ENCODE data around the gene GGTA1.

DNA sequence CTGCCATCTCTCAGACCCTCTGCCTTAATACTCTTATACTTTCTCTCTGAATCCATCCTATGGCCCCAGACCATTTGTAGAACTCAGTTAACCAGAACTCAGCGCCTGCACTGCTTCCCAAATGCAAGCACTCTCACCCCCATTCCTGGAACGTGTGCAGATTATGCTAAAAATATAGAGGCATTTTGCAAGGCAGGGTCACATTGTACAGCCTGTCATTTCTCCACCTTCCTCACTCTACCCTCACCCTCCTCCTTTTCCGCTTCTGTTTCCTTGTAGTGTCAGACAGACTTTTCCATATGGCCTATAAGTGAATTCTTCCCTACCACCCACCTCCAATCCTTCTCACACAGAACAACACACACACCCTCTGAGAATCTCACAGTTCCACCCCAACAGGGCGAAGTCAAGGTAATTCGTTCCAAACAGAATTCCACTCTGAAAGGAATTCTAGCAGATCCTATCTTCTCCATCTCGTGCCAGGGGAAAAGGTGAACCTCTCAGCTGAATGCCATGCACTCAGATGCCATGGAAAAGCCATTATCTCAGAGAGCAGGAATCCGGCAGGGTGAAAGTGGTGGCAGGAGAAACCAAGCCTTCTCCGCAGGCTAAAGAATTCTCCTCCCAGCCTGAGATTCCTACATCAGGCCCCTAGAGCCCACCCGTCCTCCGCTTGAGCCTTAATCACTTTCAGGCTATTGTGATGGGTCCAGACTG, 25.3 kb downstream of the GGTA1 start:
- TF ChIP-seq, protein P1, sequence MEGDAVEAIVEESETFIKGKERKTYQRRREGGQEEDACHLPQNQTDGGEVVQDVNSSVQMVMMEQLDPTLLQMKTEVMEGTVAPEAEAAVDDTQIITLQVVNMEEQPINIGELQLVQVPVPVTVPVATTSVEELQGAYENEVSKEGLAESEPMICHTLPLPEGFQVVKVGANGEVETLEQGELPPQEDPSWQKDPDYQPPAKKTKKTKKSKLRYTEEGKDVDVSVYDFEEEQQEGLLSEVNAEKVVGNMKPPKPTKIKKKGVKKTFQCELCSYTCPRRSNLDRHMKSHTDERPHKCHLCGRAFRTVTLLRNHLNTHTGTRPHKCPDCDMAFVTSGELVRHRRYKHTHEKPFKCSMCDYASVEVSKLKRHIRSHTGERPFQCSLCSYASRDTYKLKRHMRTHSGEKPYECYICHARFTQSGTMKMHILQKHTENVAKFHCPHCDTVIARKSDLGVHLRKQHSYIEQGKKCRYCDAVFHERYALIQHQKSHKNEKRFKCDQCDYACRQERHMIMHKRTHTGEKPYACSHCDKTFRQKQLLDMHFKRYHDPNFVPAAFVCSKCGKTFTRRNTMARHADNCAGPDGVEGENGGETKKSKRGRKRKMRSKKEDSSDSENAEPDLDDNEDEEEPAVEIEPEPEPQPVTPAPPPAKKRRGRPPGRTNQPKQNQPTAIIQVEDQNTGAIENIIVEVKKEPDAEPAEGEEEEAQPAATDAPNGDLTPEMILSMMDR (IDR thresholded peaks at IDR 0.05 in 8 of 11, conservative IDR thresholded peaks at IDR 0.05 in 3 of 11): no peak
- TF ChIP-seq POLR2AphosphoS5 (IDR thresholded peaks at IDR 0.05) (no peak), POLR2A (IDR thresholded peaks at IDR 0.05) (no peak)
